Measurements from ENCODE around the gene PPP1R3F. TPM values are rescaled to one million over a fixed set of nuclear protein-coding genes. Genes with fewer than 3 reads are reported as not detected.
"Not testable (repeated sequence)": the region's sequence is repeated elsewhere in the genome, so short reads cannot be mapped to it uniquely, and the experiment has no call there.

PPP1R3F gene
- total RNA-seq, 4 donors from 2014 or later: 2.0 to 18.7 (median 2.8) TPM

DNA sequence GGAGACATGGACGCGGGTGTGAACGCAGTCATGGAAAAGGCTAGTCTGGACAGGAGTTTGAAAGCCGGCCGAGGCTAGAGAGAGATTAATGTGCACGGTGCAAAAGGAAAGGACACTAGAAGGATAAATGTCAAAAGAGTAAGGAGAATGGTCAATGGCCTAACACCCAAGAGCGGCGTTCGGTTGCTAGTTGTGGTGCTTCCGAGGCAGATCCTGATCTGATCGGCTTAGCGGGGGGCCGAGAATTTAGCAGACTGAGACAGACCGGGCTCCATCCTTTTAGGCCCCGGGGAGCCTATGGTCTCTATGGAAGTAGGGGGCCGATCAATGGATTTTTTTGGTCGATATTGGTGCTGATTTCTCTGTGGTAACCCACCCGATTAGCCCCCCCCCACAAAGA is 40.8 kb downstream of the PPP1R3F start:
- Histone ChIP-seq H3K4me3 (no peak overlapping the region), H3K9me3 (no peaks in the 10 kb centered on the region), H3K4me1 (peaks cover 0 to 11% (median 8%) of the 10 kb centered on the region in 4 donors), H3K36me3 (no peaks in the 10 kb centered on the region), H3K27me3 (no peaks in the 10 kb centered on the region), H3K27ac (no peak overlapping the region)
- WGBS, 2 donors (ENCODE audit: low coverage in 1 of 2): 86% methylated on average over 7 to 18 of the region's 18 CpGs
- TF ChIP-seq, protein P1, sequence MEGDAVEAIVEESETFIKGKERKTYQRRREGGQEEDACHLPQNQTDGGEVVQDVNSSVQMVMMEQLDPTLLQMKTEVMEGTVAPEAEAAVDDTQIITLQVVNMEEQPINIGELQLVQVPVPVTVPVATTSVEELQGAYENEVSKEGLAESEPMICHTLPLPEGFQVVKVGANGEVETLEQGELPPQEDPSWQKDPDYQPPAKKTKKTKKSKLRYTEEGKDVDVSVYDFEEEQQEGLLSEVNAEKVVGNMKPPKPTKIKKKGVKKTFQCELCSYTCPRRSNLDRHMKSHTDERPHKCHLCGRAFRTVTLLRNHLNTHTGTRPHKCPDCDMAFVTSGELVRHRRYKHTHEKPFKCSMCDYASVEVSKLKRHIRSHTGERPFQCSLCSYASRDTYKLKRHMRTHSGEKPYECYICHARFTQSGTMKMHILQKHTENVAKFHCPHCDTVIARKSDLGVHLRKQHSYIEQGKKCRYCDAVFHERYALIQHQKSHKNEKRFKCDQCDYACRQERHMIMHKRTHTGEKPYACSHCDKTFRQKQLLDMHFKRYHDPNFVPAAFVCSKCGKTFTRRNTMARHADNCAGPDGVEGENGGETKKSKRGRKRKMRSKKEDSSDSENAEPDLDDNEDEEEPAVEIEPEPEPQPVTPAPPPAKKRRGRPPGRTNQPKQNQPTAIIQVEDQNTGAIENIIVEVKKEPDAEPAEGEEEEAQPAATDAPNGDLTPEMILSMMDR (IDR thresholded peaks at IDR 0.05): no peak
- TF ChIP-seq POLR2A (IDR thresholded peaks at IDR 0.05) (no peak), EP300 (IDR thresholded peaks at IDR 0.05; ENCODE audit: low read depth) (no peak), POLR2AphosphoS5 (IDR thresholded peaks at IDR 0.05) (no peak)
- in situ Hi-C loops (cut with MboI; ENCODE audit: low pct_ligation_motif_present in 1 of 4, low pct_unique_long_range_greater_than_20kb in 1 of 4, low sequenced_read_pairs in 3 of 4) (no loop called here), intact Hi-C loops (cut with DNase I; ENCODE audit: low total_unique reads) (no loop called here)
- DNase-seq: no peak

DNA sequence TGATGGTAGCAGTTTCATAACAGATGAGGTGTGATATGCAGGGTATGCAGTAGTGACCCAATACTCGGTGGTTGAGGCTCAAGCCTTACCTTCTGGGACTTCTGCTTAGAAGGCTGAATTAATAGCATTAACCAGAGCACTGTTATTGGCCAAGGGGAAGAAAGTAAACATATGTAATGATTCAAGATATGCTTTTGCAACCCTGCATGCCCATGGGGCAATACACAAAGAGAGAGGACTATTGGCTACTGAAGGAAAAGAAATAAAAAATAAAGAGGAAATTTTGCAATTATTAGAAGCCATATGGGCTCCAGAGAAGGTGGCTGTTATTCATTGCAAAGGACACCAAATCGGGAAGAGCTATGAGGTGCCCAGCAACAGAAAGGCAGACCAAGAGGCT is 42.6 kb downstream of the PPP1R3F start:
- in situ Hi-C loops (cut with MboI; ENCODE audit: low pct_ligation_motif_present in 1 of 4, low pct_unique_long_range_greater_than_20kb in 1 of 4, low sequenced_read_pairs in 3 of 4) (no loop called here), intact Hi-C loops (cut with DNase I; ENCODE audit: low total_unique reads) (no loop called here)
- TF ChIP-seq POLR2A (IDR thresholded peaks at IDR 0.05) (no peak), POLR2AphosphoS5 (IDR thresholded peaks at IDR 0.05) (no peak), EP300 (IDR thresholded peaks at IDR 0.05; ENCODE audit: low read depth) (no peak)
- TF ChIP-seq, protein P1 (IDR thresholded peaks at IDR 0.05): no peak
- no peaks in the 10 kb centered on the region for H3K36me3 ChIP-seq
- no peak overlapping the region for H3K4me3 ChIP-seq
- WGBS, 2 donors (ENCODE audit: low coverage in 1 of 2): 71% methylated on average over 2 of the region's 2 CpGs; no CpG with 5 or more reads in 1 of the 2 donors
- peaks cover 0 to 11% (median 8%) of the 10 kb centered on the region in 4 donors for H3K4me1 ChIP-seq
- H3K27me3 ChIP-seq: no peaks in the 10 kb centered on the region
- no peak overlapping the region for H3K27ac ChIP-seq
- no peak for DNase-seq
- no peaks in the 10 kb centered on the region for H3K9me3 ChIP-seq

DNA sequence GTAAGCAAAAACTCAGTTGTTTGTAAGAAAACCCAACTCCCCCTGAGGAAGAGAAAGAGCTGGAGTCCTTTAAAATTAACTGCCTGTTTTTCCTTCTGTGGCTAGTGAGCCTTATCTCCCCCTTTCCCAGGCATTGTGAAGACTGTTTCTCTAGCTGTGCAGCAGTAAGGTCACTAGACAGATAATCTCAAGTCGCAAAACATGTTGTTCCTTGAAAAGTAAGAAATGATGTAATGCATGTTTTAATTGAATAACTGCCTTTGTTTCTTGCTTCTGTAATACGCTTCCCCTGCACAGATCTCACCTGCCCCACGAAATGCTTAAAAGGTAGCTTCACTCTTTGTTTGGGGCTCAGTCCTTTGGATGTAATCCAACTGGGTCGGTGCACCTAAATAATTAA is 46.5 kb downstream of the PPP1R3F start:
- Histone ChIP-seq H3K36me3 (no peaks in the 10 kb centered on the region), H3K9me3 (no peaks in the 10 kb centered on the region), H3K27ac (no peak overlapping the region), H3K27me3 (no peaks in the 10 kb centered on the region), H3K4me3 (no peak overlapping the region), H3K4me1 (no peaks in the 10 kb centered on the region)
- TF ChIP-seq POLR2A (IDR thresholded peaks at IDR 0.05) (no peak), EP300 (IDR thresholded peaks at IDR 0.05; ENCODE audit: low read depth) (no peak), POLR2AphosphoS5 (IDR thresholded peaks at IDR 0.05) (no peak)
- TF ChIP-seq, protein P1 (IDR thresholded peaks at IDR 0.05): no peak
- 58% methylated on average over 4 of the region's 4 CpGs; no CpG with 5 or more reads in 1 of the 2 donors for WGBS, 2 donors (ENCODE audit: low coverage in 1 of 2)
- intact Hi-C loops (cut with DNase I; ENCODE audit: low total_unique reads) (no loop called here), in situ Hi-C loops (cut with MboI; ENCODE audit: low pct_ligation_motif_present in 1 of 4, low pct_unique_long_range_greater_than_20kb in 1 of 4, low sequenced_read_pairs in 3 of 4) (no loop called here)
- DNase-seq: no peak

DNA sequence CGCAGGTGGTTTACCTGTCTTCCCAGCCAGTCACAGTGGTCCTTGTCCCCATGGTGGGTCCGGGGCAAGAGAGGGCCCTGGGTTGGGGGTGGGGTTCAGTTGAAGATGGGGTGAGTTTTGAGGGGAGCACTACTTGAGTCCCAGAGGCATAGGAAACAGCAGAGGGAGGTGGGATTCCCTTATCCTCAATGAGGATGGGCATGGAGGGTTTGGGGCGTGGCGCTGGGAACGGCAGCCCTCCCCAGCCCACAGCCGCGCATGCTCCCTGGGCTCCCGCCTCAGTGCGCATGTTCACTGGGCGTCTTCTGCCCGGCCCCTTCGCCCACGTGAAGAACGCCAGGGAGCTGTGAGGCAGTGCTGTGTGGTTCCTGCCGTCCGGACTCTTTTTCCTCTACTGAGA is 52.1 kb downstream of the PPP1R3F start, which contains the start of gene GAGE12J:
GAGE12J (plus strand) TSS at position 301 of the 400 bp plus-strand sequence. CDS start 1,157 bp downstream, outside the sequence.
- H3K27ac ChIP-seq; DNase-seq; H3K27me3 ChIP-seq; H3K4me1 ChIP-seq; H3K36me3 ChIP-seq; H3K9me3 ChIP-seq; intact Hi-C loops (cut with DNase I; ENCODE audit: low total_unique reads); H3K4me3 ChIP-seq; in situ Hi-C loops (cut with MboI; ENCODE audit: low pct_ligation_motif_present in 1 of 4, low pct_unique_long_range_greater_than_20kb in 1 of 4, low sequenced_read_pairs in 3 of 4): not testable (repeated sequence)
- no CpG with 5 or more reads among the region's 16 CpGs for WGBS, 2 donors (ENCODE audit: low coverage in 1 of 2)

DNA sequence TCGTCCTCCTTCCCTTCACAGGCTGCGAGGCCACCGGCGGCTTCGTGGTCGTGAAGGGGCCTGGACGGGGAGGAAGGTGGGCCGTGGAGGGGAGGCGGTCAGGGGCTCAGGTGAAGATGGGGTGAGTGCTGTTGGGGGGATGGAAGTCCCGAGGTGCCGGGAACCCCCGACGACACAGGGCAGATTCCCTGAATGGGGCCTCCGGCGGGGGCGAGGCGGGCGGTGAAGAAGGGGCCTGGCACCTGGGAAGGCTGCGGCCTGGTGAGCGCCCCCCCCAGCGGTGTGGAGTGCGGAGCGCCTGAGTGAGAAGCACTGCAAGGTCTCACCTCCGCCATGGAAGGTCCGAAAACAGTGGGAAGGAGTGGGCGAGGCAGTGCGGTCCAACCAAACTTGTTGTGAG is 52.7 kb downstream of the PPP1R3F start:
- H3K27me3 ChIP-seq; DNase-seq; in situ Hi-C loops (cut with MboI; ENCODE audit: low pct_ligation_motif_present in 1 of 4, low pct_unique_long_range_greater_than_20kb in 1 of 4, low sequenced_read_pairs in 3 of 4); intact Hi-C loops (cut with DNase I; ENCODE audit: low total_unique reads); H3K4me3 ChIP-seq; H3K36me3 ChIP-seq; H3K9me3 ChIP-seq; H3K27ac ChIP-seq; H3K4me1 ChIP-seq: not testable (repeated sequence)
- no CpG with 5 or more reads among the region's 27 CpGs for WGBS, 2 donors (ENCODE audit: low coverage in 1 of 2)

DNA sequence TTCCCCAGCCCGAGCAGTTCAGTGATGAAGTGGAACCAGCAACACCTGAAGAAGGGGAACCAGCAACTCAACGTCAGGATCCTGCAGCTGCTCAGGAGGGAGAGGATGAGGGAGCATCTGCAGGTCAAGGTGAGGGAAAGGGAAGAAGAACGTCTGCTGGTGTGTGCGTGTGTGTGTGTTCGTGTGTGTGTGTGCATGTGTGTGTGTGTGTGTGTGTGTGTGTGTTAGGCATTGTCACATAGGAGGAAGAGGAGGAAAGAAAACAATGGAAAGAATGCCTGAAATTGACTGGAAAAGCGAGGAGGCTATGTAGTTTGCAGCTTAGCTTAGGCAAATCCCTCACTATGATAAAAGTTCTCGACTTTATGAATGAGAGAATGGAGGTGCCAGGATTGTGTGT is 54.1 kb downstream of the PPP1R3F start:
- intact Hi-C loops (cut with DNase I; ENCODE audit: low total_unique reads); H3K27ac ChIP-seq; in situ Hi-C loops (cut with MboI; ENCODE audit: low pct_ligation_motif_present in 1 of 4, low pct_unique_long_range_greater_than_20kb in 1 of 4, low sequenced_read_pairs in 3 of 4); DNase-seq; H3K9me3 ChIP-seq; H3K4me1 ChIP-seq; H3K27me3 ChIP-seq; H3K4me3 ChIP-seq; H3K36me3 ChIP-seq: not testable (repeated sequence)
- WGBS, 2 donors (ENCODE audit: low coverage in 1 of 2): 87% methylated on average over 3 of the region's 7 CpGs; no CpG with 5 or more reads in 1 of the 2 donors

DNA sequence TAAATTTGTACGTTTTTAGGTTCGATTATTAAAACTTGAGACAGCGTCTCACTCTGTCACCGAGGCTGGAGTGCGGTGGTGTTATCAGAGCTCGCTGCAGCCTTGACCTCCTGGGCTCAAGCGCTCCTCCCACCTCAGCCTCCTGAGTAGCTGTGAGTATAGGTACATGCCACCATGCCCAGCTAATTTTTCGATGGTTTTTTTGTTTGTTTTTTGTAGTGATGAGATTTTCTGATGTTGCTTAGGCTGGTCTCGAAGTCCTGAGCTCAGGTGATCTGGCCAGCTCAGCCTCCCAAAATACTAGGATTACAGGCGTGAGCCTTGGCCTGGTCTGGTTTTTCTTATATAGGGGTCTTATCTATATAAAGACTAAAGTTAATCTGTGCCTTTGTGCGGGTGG is 60.8 kb downstream of the PPP1R3F start:
- H3K27me3 ChIP-seq; DNase-seq; H3K27ac ChIP-seq; H3K4me3 ChIP-seq; intact Hi-C loops (cut with DNase I; ENCODE audit: low total_unique reads); H3K4me1 ChIP-seq; H3K36me3 ChIP-seq; H3K9me3 ChIP-seq; in situ Hi-C loops (cut with MboI; ENCODE audit: low pct_ligation_motif_present in 1 of 4, low pct_unique_long_range_greater_than_20kb in 1 of 4, low sequenced_read_pairs in 3 of 4): not testable (repeated sequence)
- 82% methylated on average over 7 of the region's 11 CpGs; no CpG with 5 or more reads in 1 of the 2 donors for WGBS, 2 donors (ENCODE audit: low coverage in 1 of 2)

DNA sequence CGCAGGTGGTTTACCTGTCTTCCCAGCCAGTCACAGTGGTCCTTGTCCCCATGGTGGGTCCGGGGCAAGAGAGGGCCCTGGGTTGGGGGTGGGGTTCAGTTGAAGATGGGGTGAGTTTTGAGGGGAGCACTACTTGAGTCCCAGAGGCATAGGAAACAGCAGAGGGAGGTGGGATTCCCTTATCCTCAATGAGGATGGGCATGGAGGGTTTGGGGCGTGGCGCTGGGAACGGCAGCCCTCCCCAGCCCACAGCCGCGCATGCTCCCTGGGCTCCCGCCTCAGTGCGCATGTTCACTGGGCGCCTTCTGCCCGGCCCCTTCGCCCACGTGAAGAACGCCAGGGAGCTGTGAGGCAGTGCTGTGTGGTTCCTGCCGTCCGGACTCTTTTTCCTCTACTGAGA is 61.7 kb downstream of the PPP1R3F start, which contains the start of gene GAGE13:
GAGE13 (plus strand) TSS at position 301 of the 400 bp plus-strand sequence. CDS start 1,156 bp downstream, outside the sequence.
- H3K9me3 ChIP-seq; intact Hi-C loops (cut with DNase I; ENCODE audit: low total_unique reads); H3K4me1 ChIP-seq; H3K27me3 ChIP-seq; H3K27ac ChIP-seq; DNase-seq; in situ Hi-C loops (cut with MboI; ENCODE audit: low pct_ligation_motif_present in 1 of 4, low pct_unique_long_range_greater_than_20kb in 1 of 4, low sequenced_read_pairs in 3 of 4); H3K36me3 ChIP-seq; H3K4me3 ChIP-seq: not testable (repeated sequence)
- no CpG with 5 or more reads among the region's 16 CpGs for WGBS, 2 donors (ENCODE audit: low coverage in 1 of 2)

All from transverse colon (tissue), 4 donors.